Skeletal muscle cell (primary cell): ENCODE data around the gene PPP2R2D.
"Not testable (repeated sequence)": the region's sequence is repeated elsewhere in the genome, so short reads cannot be mapped to it uniquely, and the experiment has no call there.

Experiments
- DNase-seq: peaks from one replicate; pipeline ENCODE4 v3.0.0-alpha.2; 2010; ENCODE audit warnings: low read depth
- H3K4me3 ChIP-seq: 2 replicates; pipeline ENCODE4 v1.5.1; 2011; ENCODE audit warnings: low read depth, mild to moderate bottlenecking, control low read depth, low read length, moderate library complexity

The PPP2R2D gene

DNA sequence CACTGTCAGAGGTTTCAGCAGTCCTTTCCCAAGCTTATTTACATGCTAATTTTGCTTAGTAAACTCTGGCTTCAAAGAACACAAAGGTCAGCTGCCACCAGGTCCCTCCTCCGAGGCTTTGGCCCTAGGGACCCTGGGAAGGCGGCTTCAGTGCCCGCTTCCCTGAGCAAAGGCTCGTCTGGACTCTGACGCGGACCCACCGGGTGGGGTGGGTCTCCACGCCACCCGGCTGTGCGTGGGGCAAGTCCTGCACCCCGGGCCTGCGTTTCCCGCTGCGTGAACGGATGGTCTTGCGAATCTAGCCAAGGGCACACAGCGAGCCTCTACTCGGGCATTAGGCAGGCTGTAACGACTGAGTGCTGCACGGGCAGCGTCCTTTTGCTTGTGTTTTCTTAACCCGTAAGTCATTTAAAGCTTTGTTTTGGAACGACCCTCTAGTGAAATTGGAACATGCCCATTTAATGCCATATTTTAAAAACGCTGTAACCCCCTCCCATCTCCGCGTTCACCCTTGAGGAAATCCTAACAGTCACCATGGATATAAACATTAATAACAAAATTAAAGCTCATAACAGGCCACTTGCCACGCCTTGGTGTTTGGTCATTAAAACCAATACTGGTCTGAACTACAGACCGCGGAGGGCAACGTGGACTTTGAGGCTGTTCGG is 80.1 kb downstream of the PPP2R2D start:
- DNase-seq = no peak
- H3K4me3 ChIP-seq = peak overlapping the region; percentile 97

- H3K4me3 ChIP-seq = peak within 1 kb of the TSS; percentile 97
- DNase-seq = peak; percentile 85
These were observed 80.8 kb downstream of the PPP2R2D start, which contains the start of gene BNIP3 for GRCh38 chr10:131981429-131982184. Gene BNIP3 (minus strand): TSS chr10:131981923. CDS start chr10:131981806, 117 bp downstream.

DNA sequence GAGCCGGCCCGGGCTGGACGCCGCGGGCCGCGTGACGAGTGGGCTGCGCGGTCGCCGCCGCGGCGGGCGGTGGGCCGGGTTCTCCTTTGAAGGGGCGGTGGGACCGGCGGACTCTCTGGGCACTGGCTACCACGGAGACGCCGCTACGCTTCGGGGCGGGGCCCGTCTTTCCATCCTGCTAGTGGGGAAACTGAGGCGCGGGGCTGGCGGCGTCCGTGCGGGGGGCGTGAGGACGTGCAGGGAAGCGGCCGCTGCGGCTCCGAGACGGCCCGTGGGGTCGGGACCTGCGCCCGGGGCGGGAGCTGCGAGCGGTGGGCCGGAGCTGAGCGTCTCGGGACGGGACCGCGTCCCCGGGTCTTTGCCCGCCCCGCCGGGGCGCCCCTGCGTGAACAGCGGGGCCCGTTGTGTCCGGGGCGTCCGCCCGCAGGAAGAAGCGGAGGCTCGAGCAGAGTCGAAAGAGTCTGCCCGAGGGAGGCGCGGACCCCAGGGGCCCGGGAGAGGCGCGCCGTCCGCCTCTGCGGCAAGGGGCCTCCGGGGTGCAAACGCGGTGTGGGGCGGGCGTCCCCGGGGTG is 81.5 kb downstream of the PPP2R2D start:
- H3K4me3 ChIP-seq = peak overlapping the region; percentile 66
- DNase-seq = no peak

- no peak for DNase-seq
- peak overlapping the region; percentile 66 for H3K4me3 ChIP-seq
These were observed 82.0 kb downstream of the PPP2R2D start for GRCh38 chr10:131982796-131983195.

DNA sequence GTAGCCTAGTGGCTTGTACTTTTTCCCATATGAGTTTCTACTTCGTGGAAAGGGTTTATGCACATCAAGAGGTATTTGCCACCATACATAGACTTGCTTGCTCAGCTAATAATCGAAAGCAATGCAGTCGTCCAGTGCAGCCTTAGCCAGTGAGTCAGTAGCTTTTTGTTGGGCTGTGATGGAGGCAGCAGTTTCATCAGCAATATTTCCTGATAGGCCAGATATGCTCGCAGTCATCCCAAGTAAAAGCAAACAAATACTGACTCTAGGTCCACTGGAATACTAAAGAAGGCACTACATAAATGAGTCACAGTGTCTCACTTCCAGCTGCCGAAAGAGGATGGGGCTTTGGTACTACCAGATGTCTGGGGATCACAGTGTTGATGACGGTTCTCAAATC is 83.0 kb downstream of the PPP2R2D start:
- no peak overlapping the region for H3K4me3 ChIP-seq
- peak; percentile 85 for DNase-seq

DNA sequence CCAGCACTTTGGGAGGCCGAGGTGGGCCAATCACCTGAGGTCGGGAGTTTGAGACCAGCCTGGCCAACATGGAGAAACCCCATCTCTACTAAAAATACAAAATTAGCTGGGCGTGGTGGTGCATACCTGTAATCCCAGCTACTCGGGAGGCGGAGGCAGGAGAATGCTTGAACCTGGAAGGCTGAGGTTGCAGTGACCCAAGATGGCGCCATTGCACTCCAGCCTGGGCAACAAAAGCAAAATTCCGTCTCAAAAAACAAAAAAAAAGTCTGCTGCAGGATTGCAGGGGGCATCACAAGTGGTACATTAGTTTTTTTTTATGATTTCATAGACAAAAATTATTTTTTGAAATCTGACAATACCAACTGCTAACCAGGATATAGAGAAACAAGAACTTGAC is 86.0 kb downstream of the PPP2R2D start:
- DNase-seq, H3K4me3 ChIP-seq: not testable (repeated sequence)

- DNase-seq, H3K4me3 ChIP-seq: not testable (repeated sequence)
These were observed 86.5 kb downstream of the PPP2R2D start for GRCh38 chr10:131987301-131987700.

- DNase-seq, H3K4me3 ChIP-seq: not testable (repeated sequence)
These were observed 87.0 kb downstream of the PPP2R2D start for GRCh38 chr10:131987786-131988185.

DNA sequence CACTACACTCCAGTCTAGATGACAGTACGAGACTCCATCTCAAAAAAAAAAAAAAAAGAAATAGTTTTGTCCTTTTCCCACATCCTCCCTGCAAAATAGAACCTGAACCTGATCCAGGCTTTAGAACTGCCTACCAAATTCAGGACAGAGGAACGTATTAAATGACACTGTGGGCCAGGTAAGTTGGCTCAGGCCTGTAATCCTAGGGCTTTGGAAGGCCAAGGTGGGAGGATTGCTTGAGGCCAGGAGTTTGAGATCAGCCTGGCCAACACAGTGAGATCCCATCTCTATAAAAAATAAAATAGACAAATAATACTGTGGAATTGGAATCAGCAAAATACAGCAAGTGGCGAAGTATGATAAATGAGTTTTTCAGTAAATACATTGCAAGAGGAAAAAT is 90.9 kb downstream of the PPP2R2D start:
- DNase-seq = no peak
- H3K4me3 ChIP-seq = no peak overlapping the region

GRCh38 chr10:131993275-131993674 is 92.5 kb downstream of the PPP2R2D start:
- DNase-seq = no peak
- no peak overlapping the region for H3K4me3 ChIP-seq

DNA sequence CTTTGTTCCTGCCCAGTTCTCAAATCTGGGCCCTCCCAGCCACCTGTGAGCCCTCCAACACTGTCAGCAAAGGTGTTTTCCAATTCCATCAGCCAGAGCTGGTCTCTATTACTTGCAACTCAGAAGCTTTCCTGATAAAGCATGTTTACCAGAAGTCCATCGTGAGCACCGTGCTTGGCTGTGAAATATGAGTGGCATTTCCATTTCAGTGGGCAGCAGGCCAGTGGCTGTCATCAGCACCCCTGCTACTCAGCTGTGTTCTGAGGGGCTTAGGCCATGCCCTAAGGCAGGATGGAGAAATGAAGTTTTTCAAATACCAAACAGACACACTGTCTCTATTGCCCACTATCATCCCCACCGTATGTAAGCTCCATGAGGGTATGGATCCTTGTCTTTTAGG is 93.6 kb downstream of the PPP2R2D start:
- DNase-seq = no peak
- H3K4me3 ChIP-seq = no peak overlapping the region

DNA sequence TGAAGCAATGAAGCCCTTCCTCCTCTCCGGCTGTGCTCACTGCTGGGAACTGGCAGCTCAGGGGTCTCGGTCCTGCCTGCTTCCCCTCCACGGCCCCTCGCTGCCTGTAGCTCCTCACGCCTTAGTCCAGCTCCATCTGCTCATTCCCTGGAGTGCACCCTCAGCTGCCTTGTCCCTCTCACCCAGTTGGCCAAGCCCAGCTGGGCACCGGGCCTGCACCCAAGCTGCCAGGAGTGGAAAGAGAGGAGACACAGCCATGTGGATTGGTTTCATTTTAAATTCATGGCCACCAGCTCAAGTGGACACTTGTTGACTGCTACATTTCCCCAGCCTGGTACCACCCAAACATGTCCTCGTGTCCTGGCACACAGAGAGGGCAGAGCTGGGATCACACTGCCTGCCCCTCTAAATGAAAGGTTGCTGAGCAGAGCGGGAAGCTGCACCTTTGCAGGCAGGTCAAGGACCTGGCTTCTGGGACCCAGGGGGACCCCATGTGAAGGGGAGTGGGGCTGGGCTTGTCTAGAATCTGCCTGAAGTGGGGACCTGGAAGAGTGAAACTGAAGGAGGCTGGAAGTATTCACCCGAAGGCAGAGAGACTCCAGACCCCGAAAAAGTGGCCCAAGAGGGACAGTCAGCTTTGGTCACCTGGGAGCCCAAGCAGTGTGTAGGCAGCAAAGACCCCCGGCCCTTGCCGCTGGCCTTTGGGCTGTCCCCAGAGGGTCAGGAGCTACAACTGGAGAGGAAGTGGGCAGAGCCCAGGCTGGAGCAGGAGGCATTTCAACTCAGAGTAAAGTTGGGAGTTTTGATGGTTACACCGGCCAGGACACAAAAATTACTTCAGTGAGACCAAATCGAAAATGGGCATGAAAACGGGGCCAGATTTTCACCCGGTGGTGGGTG is 95.9 kb downstream of the PPP2R2D start:
- H3K4me3 ChIP-seq = no peak overlapping the region
- no peak for DNase-seq

- H3K4me3 ChIP-seq = no peak overlapping the region
- DNase-seq = peak; percentile 76
These were observed 96.7 kb downstream of the PPP2R2D start for GRCh38 chr10:131997366-131998049.

DNA sequence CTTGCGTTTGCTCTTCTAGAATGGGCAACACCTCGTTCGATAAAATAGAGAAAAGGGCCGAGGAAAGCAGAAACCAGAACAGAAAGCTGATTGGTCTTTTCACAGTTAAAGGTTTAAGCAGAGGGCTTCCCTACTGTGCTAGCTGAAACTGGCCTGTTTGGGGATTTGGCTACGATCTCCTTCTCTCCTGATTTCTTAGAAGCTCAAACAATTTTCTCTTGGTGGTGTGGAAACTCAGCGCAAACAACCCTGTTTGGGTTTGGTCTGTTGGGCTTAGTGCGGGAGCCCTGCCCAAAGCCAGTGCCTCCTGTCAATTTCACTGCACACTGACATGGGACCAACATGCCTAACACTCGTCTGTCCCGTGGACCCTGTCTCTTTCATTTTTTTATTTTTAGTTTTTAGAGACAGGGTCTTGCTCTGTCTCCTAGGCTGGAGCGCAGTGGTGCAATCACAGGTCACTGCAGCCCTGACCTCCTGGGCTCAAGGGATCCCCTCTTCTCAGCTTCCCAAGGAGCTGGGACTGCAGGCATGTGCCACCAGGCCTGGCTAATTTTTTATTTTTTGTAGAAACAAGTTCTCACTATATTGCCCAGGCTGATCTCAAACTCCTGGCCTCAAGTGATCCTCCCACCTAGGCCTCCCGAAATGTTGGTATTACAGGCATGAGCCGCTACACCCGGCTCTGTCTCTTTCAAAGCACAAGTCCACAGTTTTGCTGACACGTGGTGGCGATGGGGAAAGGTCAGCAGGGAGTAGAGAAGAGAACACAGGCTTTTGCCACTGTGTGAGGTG is 97.4 kb downstream of the PPP2R2D start:
- no peak for DNase-seq
- H3K4me3 ChIP-seq = no peak overlapping the region

GRCh38 chr10:131998845-131999681 is 98.3 kb downstream of the PPP2R2D start:
- H3K4me3 ChIP-seq = no peak overlapping the region
- no peak for DNase-seq

DNA sequence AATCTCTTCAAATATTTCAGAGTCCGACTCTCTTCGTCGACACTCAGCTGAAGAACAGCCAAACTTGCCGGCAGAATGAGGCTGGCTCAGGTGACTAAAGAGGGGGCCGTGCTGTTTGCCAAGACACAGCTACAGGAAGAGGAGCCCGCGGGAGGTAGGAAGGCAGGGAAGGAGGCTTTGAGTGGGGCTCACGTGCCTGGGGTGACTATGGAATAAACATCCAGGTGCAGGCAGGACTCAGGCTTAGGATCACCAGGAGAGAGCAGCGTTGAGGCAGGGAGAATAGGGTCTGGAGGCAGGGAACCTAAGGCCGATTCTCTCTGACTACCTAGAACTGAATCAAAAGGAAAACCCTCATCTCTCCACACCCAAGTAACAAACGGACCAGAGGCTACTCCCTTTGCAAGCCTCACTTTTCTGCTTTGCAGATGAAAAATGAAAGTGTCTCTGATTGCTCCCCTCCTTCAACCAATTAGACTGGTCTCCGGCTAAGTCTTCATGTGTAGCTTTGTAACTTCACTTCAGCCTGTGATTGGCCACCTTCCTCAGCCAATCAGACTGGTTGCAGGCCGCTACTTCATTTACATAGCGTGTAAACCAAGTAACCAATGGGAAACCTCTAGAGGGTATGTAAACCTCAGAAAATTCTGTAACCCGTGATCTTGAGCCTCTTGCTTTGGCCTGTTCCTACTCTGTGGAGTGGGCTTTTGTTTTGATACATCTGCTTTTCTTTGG is 100.6 kb downstream of the PPP2R2D start:
- DNase-seq = no peak
- H3K4me3 ChIP-seq = no peak overlapping the region

DNA sequence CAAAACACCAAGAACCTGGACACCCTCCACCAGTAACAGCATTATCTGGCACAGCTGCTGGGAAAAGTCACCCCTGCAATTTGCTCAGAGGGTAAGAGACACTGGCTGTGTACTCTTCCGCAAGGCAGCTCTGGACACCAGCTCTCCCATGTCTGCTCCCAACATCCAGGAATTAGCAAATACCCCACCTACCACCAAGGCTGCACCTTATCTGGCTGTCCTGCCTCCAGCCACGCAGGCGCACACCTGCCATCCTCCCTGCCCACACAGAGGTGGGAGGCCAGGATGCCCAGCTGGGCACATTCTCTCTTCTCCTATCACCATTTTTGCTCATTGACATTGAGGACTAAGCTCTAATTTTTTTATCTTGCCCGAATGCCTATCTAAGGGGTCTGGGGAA is 101.2 kb downstream of the PPP2R2D start:
- H3K4me3 ChIP-seq = no peak overlapping the region
- no peak for DNase-seq
